OCI-LY1 (cell line): ENCODE measurements around the gene SPP1.

Experiments used
- H2AFZ ChIP-seq: fragments of 200-600 bp; sonication (generic), shearing (Covaris generic); 2 replicates; pipeline ENCODE4 v1.6.0; 2014; ENCODE audit warnings: antibody characterized with exemption, mild to moderate bottlenecking, low read length
- H3F3A ChIP-seq: fragments of 200-600 bp; sonication (generic), shearing (Covaris generic); 2 replicates; pipeline ENCODE4 v1.6.0; 2014; ENCODE audit warnings: mild to moderate bottlenecking, antibody characterized with exemption, low read length, moderate library complexity; ENCODE audit not compliant: insufficient read depth
- H3K27ac ChIP-seq: fragments of 200-600 bp; sonication (generic); 2 replicates; pipeline ENCODE4 v1.5.1; 2014; ENCODE audit warnings: low read length, mixed run types, mild to moderate bottlenecking, low read depth; ENCODE audit not compliant: poor library complexity, severe bottlenecking
- H3K27me3 ChIP-seq: fragments of 200-600 bp; sonication (generic); 2 replicates; pipeline ENCODE4 v1.6.0; 2014; ENCODE audit warnings: antibody characterized with exemption, mild to moderate bottlenecking, low read length, moderate library complexity; ENCODE audit not compliant: insufficient read depth
- H3K36me3 ChIP-seq: fragments of 200-600 bp; sonication (generic); 2 replicates; pipeline ENCODE4 v1.6.1; 2014; ENCODE audit warnings: mild to moderate bottlenecking, antibody characterized with exemption, low read length, moderate library complexity, mixed read lengths; ENCODE audit not compliant: insufficient read depth
- H3K4me1 ChIP-seq: fragments of 200-600 bp; sonication (generic); 2 replicates; pipeline ENCODE4 v1.5.1; 2014; ENCODE audit warnings: mild to moderate bottlenecking, low read length, moderate library complexity; ENCODE audit not compliant: insufficient read depth, severe bottlenecking
- H3K4me2 ChIP-seq: fragments of 200-600 bp; sonication (generic), shearing (Covaris generic); 2 replicates; pipeline ENCODE4 v1.6.1; 2014; ENCODE audit warnings: low read length
- H3K4me3 ChIP-seq: fragments of 200-600 bp; sonication (generic); 2 replicates; pipeline ENCODE4 v1.5.1; 2014; ENCODE audit warnings: low read length, low read depth, mild to moderate bottlenecking, mixed read lengths; ENCODE audit not compliant: poor library complexity, severe bottlenecking
- H3K79me2 ChIP-seq: fragments of 200-600 bp; shearing (Covaris generic); 2 replicates; pipeline ENCODE4 v1.6.1; 2016; ENCODE audit warnings: mixed run types, low read length, mixed read lengths; ENCODE audit not compliant: insufficient read depth
- H3K9ac ChIP-seq: fragments of 200-600 bp; sonication (generic), shearing (Covaris generic); 2 replicates; pipeline ENCODE4 v1.6.1; 2014; ENCODE audit warnings: mild to moderate bottlenecking, low read length, mixed read lengths
- H3K9me2 ChIP-seq: fragments of 200-600 bp; sonication (generic), shearing (Covaris generic); 2 replicates; pipeline ENCODE4 v1.6.1; 2014; ENCODE audit warnings: low read depth, mild to moderate bottlenecking, low read length, mixed read lengths
- H3K9me3 ChIP-seq: fragments of 200-600 bp; shearing (Covaris generic); 2 replicates; pipeline ENCODE4 v1.6.1; 2014; ENCODE audit warnings: low read length, mixed read lengths
- H4K20me1 ChIP-seq: fragments of 200-600 bp; sonication (generic), shearing (Covaris generic); 2 replicates; pipeline ENCODE4 v1.6.0; 2016; ENCODE audit warnings: mild to moderate bottlenecking, low read length; ENCODE audit not compliant: insufficient read depth
- EZH2 ChIP-seq: fragments of 200-600 bp; sonication (generic), shearing (Covaris generic); IDR thresholded peaks from 2 replicates; pipeline ENCODE4 v1.8.0; 2017; ENCODE audit warnings: borderline replicate concordance, mixed run types, mild to moderate bottlenecking, antibody characterized with exemption, low read length, moderate library complexity, mixed read lengths
- TF ChIP-seq, protein P1 (sequence below): fragments of 200-600 bp; sonication (generic), shearing (Covaris generic); IDR thresholded peaks from 2 replicates; pipeline ENCODE4 v1.5.1; 2017; ENCODE audit warnings: mild to moderate bottlenecking, antibody characterized with exemption, low read length, moderate library complexity, mixed read lengths

SPP1 gene

GRCh38 chr4:88007304-88008121 lies 32.0 kb downstream of the SPP1 start, which contains the start of gene PKD2:
PKD2 (plus strand) TSS chr4:88007635; CDS start chr4:88007734, 99 bp downstream.
- H3K9me2 ChIP-seq: no peaks in the 10 kb centered on the region
- H3K36me3 ChIP-seq: no peaks in the 10 kb centered on the region
- TF ChIP-seq EZH2: no peak
- H2AFZ ChIP-seq: no peak within 1 kb of the TSS
- H4K20me1 ChIP-seq: no peaks in the 10 kb centered on the region
- H3K9ac ChIP-seq: no peak within 1 kb of the TSS
- H3K27ac ChIP-seq: no peak within 1 kb of the TSS
- no peaks in the 10 kb centered on the region for H3K79me2 ChIP-seq
- H3K4me1 ChIP-seq: no peaks in the 10 kb centered on the region
- peak within 1 kb of the TSS; percentile 52 for H3K4me3 ChIP-seq
- H3F3A ChIP-seq: no peaks in the 10 kb centered on the region
- H3K27me3 ChIP-seq: no peaks in the 10 kb centered on the region
- peak within 1 kb of the TSS; percentile 29 for H3K4me2 ChIP-seq
- H3K9me3 ChIP-seq: no peaks in the 10 kb centered on the region

- H2AFZ ChIP-seq: no peak overlapping the region
- no peak overlapping the region for H3K27ac ChIP-seq
- no peaks in the 10 kb centered on the region for H3K79me2 ChIP-seq
Measured at GRCh38 chr4:88008122-88008742, 32.7 kb downstream of the SPP1 start.

GRCh38 chr4:88008743-88009171 lies 33.2 kb downstream of the SPP1 start:
- no peak overlapping the region for H3K9ac ChIP-seq
- H3K4me1 ChIP-seq: no peaks in the 10 kb centered on the region
- H3K36me3 ChIP-seq: no peaks in the 10 kb centered on the region
- no peaks in the 10 kb centered on the region for H3F3A ChIP-seq
- no peaks in the 10 kb centered on the region for H4K20me1 ChIP-seq
- H3K9me3 ChIP-seq: no peaks in the 10 kb centered on the region
- H3K27me3 ChIP-seq: no peaks in the 10 kb centered on the region
- no peak overlapping the region for H3K4me3 ChIP-seq
- H3K79me2 ChIP-seq: no peaks in the 10 kb centered on the region
- H3K9me2 ChIP-seq: no peaks in the 10 kb centered on the region
- H3K4me2 ChIP-seq: no peak overlapping the region; the same call in 1 of the 2 replicates
- H2AFZ ChIP-seq: no peak overlapping the region
- H3K27ac ChIP-seq: no peak overlapping the region
- TF ChIP-seq, protein P1, sequence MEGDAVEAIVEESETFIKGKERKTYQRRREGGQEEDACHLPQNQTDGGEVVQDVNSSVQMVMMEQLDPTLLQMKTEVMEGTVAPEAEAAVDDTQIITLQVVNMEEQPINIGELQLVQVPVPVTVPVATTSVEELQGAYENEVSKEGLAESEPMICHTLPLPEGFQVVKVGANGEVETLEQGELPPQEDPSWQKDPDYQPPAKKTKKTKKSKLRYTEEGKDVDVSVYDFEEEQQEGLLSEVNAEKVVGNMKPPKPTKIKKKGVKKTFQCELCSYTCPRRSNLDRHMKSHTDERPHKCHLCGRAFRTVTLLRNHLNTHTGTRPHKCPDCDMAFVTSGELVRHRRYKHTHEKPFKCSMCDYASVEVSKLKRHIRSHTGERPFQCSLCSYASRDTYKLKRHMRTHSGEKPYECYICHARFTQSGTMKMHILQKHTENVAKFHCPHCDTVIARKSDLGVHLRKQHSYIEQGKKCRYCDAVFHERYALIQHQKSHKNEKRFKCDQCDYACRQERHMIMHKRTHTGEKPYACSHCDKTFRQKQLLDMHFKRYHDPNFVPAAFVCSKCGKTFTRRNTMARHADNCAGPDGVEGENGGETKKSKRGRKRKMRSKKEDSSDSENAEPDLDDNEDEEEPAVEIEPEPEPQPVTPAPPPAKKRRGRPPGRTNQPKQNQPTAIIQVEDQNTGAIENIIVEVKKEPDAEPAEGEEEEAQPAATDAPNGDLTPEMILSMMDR: no peak
- no peak for TF ChIP-seq EZH2

More at GRCh38 chr4:88008122-88008742, 32.7 kb downstream of the SPP1 start:
- H3K9me3 ChIP-seq: no peaks in the 10 kb centered on the region
- no peaks in the 10 kb centered on the region for H4K20me1 ChIP-seq
- no peaks in the 10 kb centered on the region for H3F3A ChIP-seq
- TF ChIP-seq EZH2: no peak
- TF ChIP-seq, protein P1: no peak
- H3K9me2 ChIP-seq: no peaks in the 10 kb centered on the region
- peak overlapping the region; percentile 52 for H3K4me3 ChIP-seq
- no peaks in the 10 kb centered on the region for H3K4me1 ChIP-seq
- no peaks in the 10 kb centered on the region for H3K36me3 ChIP-seq
- peak overlapping the region; percentile 29 for H3K4me2 ChIP-seq
- H3K27me3 ChIP-seq: no peaks in the 10 kb centered on the region
- H3K9ac ChIP-seq: no peak overlapping the region
